ENCODE measurements around the gene SMOC1. TPM values are rescaled to one million over a fixed set of nuclear protein-coding genes. Genes with fewer than 3 reads are reported as not detected.

SMOC1 gene
- total RNA-seq, 2 donors from 2014 or later, result 7.1 to 28.9 TPM

GRCh38 chr14:69860221-69860620, 19.0 kb upstream of the SMOC1 start:
- intact Hi-C loops (cut with DNase I), result no loop called here
- DNase-seq (ENCODE audit: low spot score), result no peak

- no peak for DNase-seq (ENCODE audit: low spot score)
- intact Hi-C loops (cut with DNase I), result no loop called here
These were observed 18.1 kb upstream of the SMOC1 start for GRCh38 chr14:69861025-69861569.

GRCh38 chr14:69863083-69863482, 16.1 kb upstream of the SMOC1 start:
- intact Hi-C loops (cut with DNase I), result no loop called here
- no peak for DNase-seq (ENCODE audit: low spot score)

GRCh38 chr14:69865701-69866365, 13.4 kb upstream of the SMOC1 start:
- intact Hi-C loops (cut with DNase I), result no loop called here
- DNase-seq (ENCODE audit: low spot score), result no peak

GRCh38 chr14:69868363-69868963, 10.8 kb upstream of the SMOC1 start:
- DNase-seq (ENCODE audit: low spot score), result no peak
- intact Hi-C loops (cut with DNase I), result no loop called here

- intact Hi-C loops (cut with DNase I), result no loop called here
- no peak for DNase-seq (ENCODE audit: low spot score)
These were observed 8.6 kb upstream of the SMOC1 start for GRCh38 chr14:69870613-69871012.

GRCh38 chr14:69873877-69874780, 5.1 kb upstream of the SMOC1 start:
- intact Hi-C loops (cut with DNase I), result no loop called here
- no peak for DNase-seq (ENCODE audit: low spot score)

GRCh38 chr14:69876221-69876847, 2.9 kb upstream of the SMOC1 start:
- no peak for DNase-seq (ENCODE audit: low spot score)

GRCh38 chr14:69876848-69877306, 2.3 kb upstream of the SMOC1 start:
- intact Hi-C loops (cut with DNase I), result no loop called here
- no peak for DNase-seq (ENCODE audit: low spot score)

More at GRCh38 chr14:69876221-69876847, 2.9 kb upstream of the SMOC1 start:
- intact Hi-C loops (cut with DNase I), result no loop called here

GRCh38 chr14:69877492-69877891, 1.7 kb upstream of the SMOC1 start:
- no peak for DNase-seq (ENCODE audit: low spot score)
- intact Hi-C loops (cut with DNase I), result no loop called here

- intact Hi-C loops (cut with DNase I), result no loop called here
- no peak for DNase-seq (ENCODE audit: low spot score)
These were observed 965 bp upstream of the SMOC1 start for GRCh38 chr14:69878251-69878650.

- DNase-seq (ENCODE audit: low spot score), result no peak
- intact Hi-C loops (cut with DNase I), result no loop called here
These were observed 850 bp downstream of the SMOC1 start for GRCh38 chr14:69880044-69880487.

- intact Hi-C loops (cut with DNase I), result no loop called here
These were observed 1.7 kb downstream of the SMOC1 start for GRCh38 chr14:69880893-69881292.

GRCh38 chr14:69882116-69882864, 3.1 kb downstream of the SMOC1 start:
- DNase-seq (ENCODE audit: low spot score), result no peak
- intact Hi-C loops (cut with DNase I), result no loop called here

More at GRCh38 chr14:69880893-69881292, 1.7 kb downstream of the SMOC1 start:
- no peak for DNase-seq (ENCODE audit: low spot score)

- no peak for DNase-seq (ENCODE audit: low spot score)
- intact Hi-C loops (cut with DNase I), result no loop called here
These were observed 3.7 kb downstream of the SMOC1 start for GRCh38 chr14:69882915-69883314.

- intact Hi-C loops (cut with DNase I), result no loop called here
- no peak for DNase-seq (ENCODE audit: low spot score)
These were observed 7.4 kb downstream of the SMOC1 start for GRCh38 chr14:69886453-69887242.

GRCh38 chr14:69887740-69888657, 8.8 kb downstream of the SMOC1 start:
- intact Hi-C loops (cut with DNase I), result no loop called here
- no peak for DNase-seq (ENCODE audit: low spot score)

Measured in posterior vena cava (tissue), 2 donors.